Duodenal mucosa (tissue), 2 donors: ENCODE measurements around the gene BEND5.

ENCODE experiments used
- H3K27ac ChIP-seq: one replicate; pipeline ENCODE4 v1.7.0; 2013; ENCODE audit warnings: low read depth, low read length
- H3K27me3 ChIP-seq, 2 donors: one replicate each; pipeline ENCODE4 v1.7.0; 2013; ENCODE audit warnings: low read length in 2 of 2, control low read depth in 1 of 2; ENCODE audit not compliant: insufficient read depth in 2 of 2, control insufficient read depth in 1 of 2
- H3K36me3 ChIP-seq, 2 donors: one replicate each; pipeline ENCODE4 v1.7.0; 2013; ENCODE audit warnings: low read length in 2 of 2, control low read depth in 1 of 2; ENCODE audit not compliant: insufficient read depth in 2 of 2, control insufficient read depth in 1 of 2
- H3K4me1 ChIP-seq, 2 donors: one replicate each; pipeline ENCODE4 v1.7.0; 2013; ENCODE audit warnings: low read length in 2 of 2, control low read depth in 1 of 2; ENCODE audit not compliant: insufficient read depth in 2 of 2, control insufficient read depth in 1 of 2
- H3K4me3 ChIP-seq, 2 donors: one replicate each; pipeline ENCODE4 v1.7.0; 2013; ENCODE audit warnings: low read length in 2 of 2, low read depth in 1 of 2
- H3K9ac ChIP-seq, 2 donors: one replicate each; pipeline ENCODE4 v1.7.0; 2013; ENCODE audit warnings: low read length in 2 of 2, low read depth in 1 of 2
- H3K9me3 ChIP-seq, 2 donors: one replicate each; pipeline ENCODE4 v1.7.0; 2013; ENCODE audit warnings: low read length in 2 of 2, control low read depth in 1 of 2; ENCODE audit not compliant: control insufficient read depth in 1 of 2

The BEND5 gene

DNA sequence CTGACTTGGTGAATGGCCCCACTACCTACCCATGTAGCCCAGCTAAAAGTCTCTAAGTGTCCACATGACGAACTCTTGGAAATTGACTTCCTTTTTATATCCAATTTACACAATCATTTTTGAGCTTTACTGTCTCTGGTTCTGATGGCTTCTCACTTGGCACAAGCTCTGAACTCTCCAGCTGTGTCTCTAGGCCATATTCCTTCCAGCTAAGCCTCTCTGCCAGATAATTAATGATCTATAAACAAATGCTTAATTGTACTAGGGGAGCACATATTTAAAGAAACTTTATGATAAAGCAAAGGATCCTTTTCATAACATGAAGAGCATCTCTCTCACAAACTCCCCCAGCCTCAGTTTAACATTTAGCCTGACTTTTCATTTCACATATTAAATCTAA lies 16.3 kb upstream of the BEND5 start:
- Histone ChIP-seq H3K27ac (no peak overlapping the region), H3K4me1 (no peaks in the 10 kb centered on the region), H3K9me3 (no peaks in the 10 kb centered on the region)

DNA sequence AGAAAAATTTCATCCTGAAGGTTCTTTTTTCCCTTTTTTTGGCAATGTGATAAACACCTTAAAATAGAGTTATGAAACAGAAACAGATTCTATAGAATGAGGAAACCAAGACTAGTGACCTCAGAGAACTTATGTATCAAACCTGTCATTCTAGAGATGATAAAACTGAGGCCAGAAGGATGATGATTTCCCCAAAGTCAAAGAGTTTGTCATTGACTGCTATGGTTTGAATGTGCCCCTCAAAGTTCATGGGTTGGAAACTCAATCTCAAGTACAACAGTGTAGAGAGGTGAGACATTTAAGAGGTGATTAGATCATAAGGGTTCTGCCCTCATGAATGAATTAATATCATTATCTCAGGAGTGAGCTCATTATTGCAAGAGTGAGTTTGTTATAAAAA lies 13.7 kb upstream of the BEND5 start:
- Histone ChIP-seq H3K4me3 (no peak overlapping the region), H3K9me3 (no peaks in the 10 kb centered on the region), H3K9ac (no peak overlapping the region), H3K36me3 (no peaks in the 10 kb centered on the region), H3K27ac (no peak overlapping the region), H3K27me3 (no peaks in the 10 kb centered on the region), H3K4me1 (no peaks in the 10 kb centered on the region)

More for the DNA sequence above, 16.3 kb upstream of the BEND5 start:
- H3K9ac ChIP-seq = no peak overlapping the region
- H3K4me3 ChIP-seq = no peak overlapping the region
- no peaks in the 10 kb centered on the region for H3K36me3 ChIP-seq
- H3K27me3 ChIP-seq = no peaks in the 10 kb centered on the region

DNA sequence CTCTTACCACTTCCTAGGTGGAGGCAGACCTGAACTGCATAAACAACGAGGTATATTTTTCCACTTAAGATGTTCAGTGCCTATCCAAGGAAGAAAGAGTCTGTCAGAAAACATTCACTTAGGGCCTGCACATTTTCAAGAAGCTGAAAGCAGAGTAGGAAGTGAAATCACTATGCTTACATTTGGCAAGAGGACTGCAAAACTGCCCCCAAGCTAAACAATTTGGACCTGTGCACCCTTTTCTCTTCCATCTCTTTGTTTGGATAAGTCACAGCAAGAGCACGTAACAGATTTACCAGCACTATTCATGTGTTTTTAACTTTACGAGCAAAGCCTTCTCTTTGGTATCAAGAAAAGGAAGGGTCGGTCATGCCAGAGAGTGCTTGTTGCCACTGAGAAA lies 13.2 kb upstream of the BEND5 start:
- Histone ChIP-seq H3K27ac (no peak overlapping the region), H3K9ac (no peak overlapping the region), H3K9me3 (no peaks in the 10 kb centered on the region)

DNA sequence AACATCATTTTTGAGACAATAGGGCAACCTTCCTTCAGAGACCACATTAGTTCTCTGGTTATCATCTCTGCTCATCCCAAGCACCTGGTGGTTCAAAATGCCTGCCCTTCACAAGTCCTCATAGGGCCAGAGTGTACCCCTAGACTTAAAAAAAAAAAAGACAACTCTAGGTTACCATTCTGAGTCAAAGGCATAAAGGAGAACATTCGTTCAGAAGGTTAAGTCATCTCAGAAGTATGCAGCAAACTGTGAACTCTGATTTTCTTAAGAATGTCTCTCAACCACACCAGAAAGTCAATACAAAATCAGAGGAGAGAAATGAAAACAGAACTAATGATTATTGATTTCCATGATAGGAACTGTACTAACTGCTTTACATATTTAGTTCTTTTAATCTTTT lies 9.2 kb upstream of the BEND5 start:
- Histone ChIP-seq H3K4me3 (no peak overlapping the region), H3K9me3 (no peaks in the 10 kb centered on the region), H3K9ac (no peak overlapping the region), H3K27me3 (no peaks in the 10 kb centered on the region), H3K27ac (no peak overlapping the region), H3K4me1 (no peaks in the 10 kb centered on the region), H3K36me3 (no peaks in the 10 kb centered on the region)

More for the DNA sequence above, 13.2 kb upstream of the BEND5 start:
- no peaks in the 10 kb centered on the region for H3K36me3 ChIP-seq
- H3K27me3 ChIP-seq = no peaks in the 10 kb centered on the region
- no peak overlapping the region for H3K4me3 ChIP-seq
- H3K4me1 ChIP-seq = no peaks in the 10 kb centered on the region

- H3K27me3 ChIP-seq = no peaks in the 10 kb centered on the region
- H3K4me3 ChIP-seq = no peak overlapping the region
- H3K9me3 ChIP-seq = no peaks in the 10 kb centered on the region
- H3K9ac ChIP-seq = no peak overlapping the region
- H3K27ac ChIP-seq = no peak overlapping the region
- H3K36me3 ChIP-seq = no peaks in the 10 kb centered on the region
- H3K4me1 ChIP-seq = no peaks in the 10 kb centered on the region
Observed at GRCh38 chr1:48784301-48784700, 7.6 kb upstream of the BEND5 start.

- no peak overlapping the region for H3K27ac ChIP-seq
- H3K9ac ChIP-seq = no peak overlapping the region
- H3K27me3 ChIP-seq = no peaks in the 10 kb centered on the region
- peaks cover 6 to 27% of the 10 kb centered on the region in 2 donors for H3K4me1 ChIP-seq
- H3K9me3 ChIP-seq = no peaks in the 10 kb centered on the region
- peak overlapping the region; percentile 74 to 79 for H3K4me3 ChIP-seq
- no peaks in the 10 kb centered on the region for H3K36me3 ChIP-seq
Observed at GRCh38 chr1:48777219-48777895, 666 bp upstream of the BEND5 start.

DNA sequence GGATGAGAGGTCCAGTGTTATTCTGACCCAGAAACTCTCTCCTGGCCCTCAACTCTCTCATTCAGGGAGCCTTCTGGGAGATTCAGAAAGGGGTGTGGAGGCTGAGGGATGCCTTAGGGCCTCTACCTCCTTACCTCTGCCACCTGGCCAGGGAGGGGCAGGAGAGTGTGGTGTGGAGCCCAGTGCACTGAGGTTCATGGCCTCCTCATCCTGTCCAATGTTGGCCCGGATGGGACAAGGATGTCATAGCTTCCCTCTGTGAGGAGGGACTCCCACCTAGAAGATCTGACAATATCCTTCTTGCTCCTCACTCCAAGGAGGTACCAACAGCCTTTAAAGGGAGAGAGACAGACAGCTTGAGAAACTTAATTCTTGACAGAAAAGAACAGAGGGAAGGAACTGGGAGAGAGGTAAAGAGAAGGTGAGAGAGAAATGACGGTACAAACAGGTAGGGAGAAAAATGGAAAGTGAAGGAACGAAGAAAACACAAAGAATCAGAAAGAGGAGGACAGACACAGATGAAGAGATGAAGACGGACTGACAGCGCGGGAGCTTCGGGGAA lies 779 bp downstream of the BEND5 start:
- no peak overlapping the region for H3K27ac ChIP-seq
- H3K27me3 ChIP-seq = no peaks in the 10 kb centered on the region
- peak overlapping the region; percentile 35 to 48 for H3K9ac ChIP-seq
- peaks cover 10 to 27% of the 10 kb centered on the region in 2 donors for H3K4me1 ChIP-seq
- H3K9me3 ChIP-seq = no peaks in the 10 kb centered on the region
- no peaks in the 10 kb centered on the region for H3K36me3 ChIP-seq
- H3K4me3 ChIP-seq = peak overlapping the region; percentile 74 to 79

- no peaks in the 10 kb centered on the region for H3K27me3 ChIP-seq
- no peak overlapping the region for H3K27ac ChIP-seq
- no peak overlapping the region for H3K9ac ChIP-seq
- H3K4me3 ChIP-seq = no peak overlapping the region
- peaks cover 10 to 27% of the 10 kb centered on the region in 2 donors for H3K4me1 ChIP-seq
- no peaks in the 10 kb centered on the region for H3K36me3 ChIP-seq
- no peaks in the 10 kb centered on the region for H3K9me3 ChIP-seq
Observed at GRCh38 chr1:48773133-48773532, 3.6 kb downstream of the BEND5 start.

DNA sequence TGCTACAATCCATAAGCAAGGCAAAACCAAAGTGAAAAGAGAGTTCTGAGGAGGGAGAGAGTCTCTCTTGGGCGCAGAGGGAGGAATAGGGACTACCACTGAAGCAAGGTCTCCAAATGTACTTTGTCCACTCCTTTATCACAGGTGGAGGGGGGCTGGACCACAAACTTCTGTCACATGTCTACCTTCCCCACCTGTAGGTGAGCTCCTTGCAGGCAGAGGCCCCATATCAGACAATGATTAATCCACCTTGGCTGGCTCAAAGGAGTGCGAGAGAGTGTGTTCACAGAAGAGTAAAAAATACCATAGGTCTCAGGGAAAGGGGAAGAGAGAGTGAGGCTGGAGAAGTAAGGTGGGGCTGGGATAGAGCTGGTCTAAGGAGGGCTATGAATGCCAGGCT lies 4.5 kb downstream of the BEND5 start:
- Histone ChIP-seq H3K9ac (no peak overlapping the region), H3K4me1 (peaks cover 10 to 27% of the 10 kb centered on the region in 2 donors), H3K9me3 (no peaks in the 10 kb centered on the region), H3K4me3 (peak overlapping the region in 1 of 2 donors; percentile 13), H3K27me3 (no peaks in the 10 kb centered on the region), H3K36me3 (no peaks in the 10 kb centered on the region), H3K27ac (no peak overlapping the region)

DNA sequence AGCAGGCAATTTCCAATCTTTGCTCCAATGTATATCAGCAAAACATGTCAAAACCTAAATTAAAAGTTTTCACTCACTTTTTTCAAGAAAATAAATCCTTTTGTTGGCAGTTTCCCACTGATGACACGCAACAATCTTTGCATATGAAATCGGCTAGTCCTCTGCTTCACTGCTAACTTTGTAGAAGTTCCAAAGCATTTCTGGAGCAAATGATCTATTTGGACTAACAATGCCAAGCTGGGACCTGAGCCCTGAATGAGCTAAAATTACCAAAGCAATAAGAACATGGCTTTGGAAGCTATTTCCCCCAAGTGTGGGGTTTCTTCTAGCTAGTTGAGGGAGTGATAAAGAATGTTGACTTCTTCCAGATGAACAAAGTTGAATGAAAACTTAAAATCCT lies 5.1 kb downstream of the BEND5 start:
- no peaks in the 10 kb centered on the region for H3K9me3 ChIP-seq
- no peaks in the 10 kb centered on the region for H3K36me3 ChIP-seq
- no peak overlapping the region for H3K27ac ChIP-seq
- H3K4me1 ChIP-seq = peaks cover 10 to 27% of the 10 kb centered on the region in 2 donors
- no peak overlapping the region for H3K9ac ChIP-seq
- H3K27me3 ChIP-seq = no peaks in the 10 kb centered on the region
- no peak overlapping the region for H3K4me3 ChIP-seq
